Stomach (tissue), 9 donors: ENCODE measurements around the gene REPIN1. TPM values are rescaled to one million over a fixed set of nuclear protein-coding genes. Genes with fewer than 3 reads are reported as not detected.

Source experiments
- DNase-seq, 2 donors: peaks; one replicate each; pipeline versions ENCODE4 v3.0.0 to v3.0.0-alpha.2; 2013 to 2019
- H3K27ac ChIP-seq, 5 donors: fragments of 200-600 bp in 4 of 5; sonication (generic) in 4 of 5; one replicate each; pipeline ENCODE4 v1.5.1; 2013 to 2019; ENCODE audit warnings: mild to moderate bottlenecking in 1 of 5, moderate library complexity in 1 of 5
- H3K27me3 ChIP-seq, 3 donors: fragments of 200-600 bp; sonication (generic); one replicate each; pipeline ENCODE4 v1.5.1; 2017 to 2019; ENCODE audit warnings: mixed run types in 1 of 3
- H3K36me3 ChIP-seq, 4 donors: fragments of 200-600 bp; sonication (generic); 1 replicate in 3 of 4; 2 replicates in 1 of 4; pipeline ENCODE4 v1.5.1; 2016 to 2019
- H3K4me1 ChIP-seq, 4 donors: fragments of 200-600 bp; sonication (generic); one replicate each; pipeline ENCODE4 v1.5.1; 2016 to 2019
- H3K4me3 ChIP-seq, 4 donors: fragments of 200-600 bp; sonication (generic) in 3 of 4; one replicate each; pipeline ENCODE4 v1.5.1; 2016 to 2019; ENCODE audit warnings: mild to moderate bottlenecking in 1 of 4
- H3K9me3 ChIP-seq, 4 donors: fragments of 200-600 bp; sonication (generic); one replicate each; pipeline ENCODE4 v1.5.1; 2016 to 2019
- EP300 ChIP-seq: sonication (generic); formaldehyde crosslinking; IDR thresholded peaks from one replicate; pipeline ENCODE4 v1.6.1; 2017; ENCODE audit warnings: antibody characterized with exemption
- POLR2A ChIP-seq, 4 donors: fragments of 450-650 bp; IDR thresholded peaks; one replicate each; pipeline ENCODE4 v1.6.1; 2016; ENCODE audit warnings: antibody characterized with exemption in 4 of 4, control low read depth in 2 of 4, mild to moderate bottlenecking in 1 of 4, moderate library complexity in 1 of 4
- POLR2AphosphoS5 ChIP-seq, 3 donors: sonication (generic); formaldehyde crosslinking; IDR thresholded peaks; one replicate each; pipeline ENCODE4 v1.6.1; 2016; ENCODE audit warnings: antibody characterized with exemption in 3 of 3
- WGBS, 5 donors: extraction: QIAGEN DNeasy Blood & Tissue Kit in 3 of 5; methylation state at CpG; one replicate each; pipeline versions ENCODE4 v1.1.5 to v1.1.7; 2013 to 2018; 5-methylcytosine and 5-hydroxymethylcytosine counted together
- intact Hi-C: fragments of 100-400 bp; cut with DNase I; formaldehyde crosslinking; loops from one replicate; pipeline ENCODE4 v1.15.1; 2023; ENCODE audit warnings: low total_unique reads
- polyA plus RNA-seq, 3 donors: library from polyadenylated mRNA; stranded (reverse); fragments of 200-250 nt; gene quantifications; one replicate each; pipeline ENCODE4 v1.2.3, GENCODE V29; 2013
- total RNA-seq, 5 donors: library from RNA; depleted of rRNA; stranded (reverse); fragments of >200 nt; gene quantifications; one replicate each; pipeline versions ENCODE4 v1.1.0 to v1.2.3, GENCODE V29; 2014 to 2016
- TF ChIP-seq, protein P1 (sequence below), 7 experiments: fragments of 450-650 bp in 4 of 7; fragments of 200-600 bp in 3 of 7; sonication (generic) in 3 of 7; IDR thresholded peaks; one replicate each; pipeline ENCODE4 v1.5.1; 2016 to 2019; ENCODE audit warnings: antibody characterized with exemption in 7 of 7, control low read depth in 2 of 7, mild to moderate bottlenecking in 1 of 7
- donor health status: healthy with polysubstance abuse.
- donor health status: Bipolar disorder and iron deficiency.
- donor health status: healthy.

REPIN1 gene
- total and polyA plus RNA-seq, 8 donors = 35.9 to 298 (median 49.3) TPM

DNA sequence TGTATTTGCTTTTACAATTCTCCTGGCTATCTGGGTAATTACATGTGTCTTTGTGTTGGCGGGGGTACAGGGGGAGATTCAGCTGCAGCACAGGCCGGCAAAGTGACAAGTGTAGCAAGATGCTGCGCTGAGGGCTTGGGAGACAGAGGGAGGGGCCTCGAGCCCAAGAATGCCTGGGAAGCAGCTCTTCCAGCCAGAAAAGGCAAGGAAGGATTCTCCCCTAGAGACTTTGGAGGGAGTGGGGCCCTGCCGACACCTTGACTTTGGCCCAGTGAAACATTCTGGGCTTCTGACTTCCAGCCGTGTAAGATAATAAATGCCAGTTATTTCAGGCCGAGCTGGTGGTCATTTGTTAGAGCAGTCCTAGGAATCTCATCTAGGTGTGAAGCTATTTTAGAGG, 7.2 kb upstream of the REPIN1 start:
- DNase-seq = peak in 1 of 2 donors; percentile 12
- H3K9me3 ChIP-seq = no peaks in the 10 kb centered on the region
- 73 to 84% (median 78%) methylated on average over 7 of the region's 7 CpGs for WGBS, 5 donors
- peaks cover 0 to 20% (median 3%) of the 10 kb centered on the region in 4 donors for H3K4me1 ChIP-seq
- TF ChIP-seq POLR2A (IDR thresholded peaks at IDR 0.05) (no peak), EP300 (no peak), POLR2AphosphoS5 (IDR thresholded peaks at IDR 0.05) (no peak)
- TF ChIP-seq, protein P1, sequence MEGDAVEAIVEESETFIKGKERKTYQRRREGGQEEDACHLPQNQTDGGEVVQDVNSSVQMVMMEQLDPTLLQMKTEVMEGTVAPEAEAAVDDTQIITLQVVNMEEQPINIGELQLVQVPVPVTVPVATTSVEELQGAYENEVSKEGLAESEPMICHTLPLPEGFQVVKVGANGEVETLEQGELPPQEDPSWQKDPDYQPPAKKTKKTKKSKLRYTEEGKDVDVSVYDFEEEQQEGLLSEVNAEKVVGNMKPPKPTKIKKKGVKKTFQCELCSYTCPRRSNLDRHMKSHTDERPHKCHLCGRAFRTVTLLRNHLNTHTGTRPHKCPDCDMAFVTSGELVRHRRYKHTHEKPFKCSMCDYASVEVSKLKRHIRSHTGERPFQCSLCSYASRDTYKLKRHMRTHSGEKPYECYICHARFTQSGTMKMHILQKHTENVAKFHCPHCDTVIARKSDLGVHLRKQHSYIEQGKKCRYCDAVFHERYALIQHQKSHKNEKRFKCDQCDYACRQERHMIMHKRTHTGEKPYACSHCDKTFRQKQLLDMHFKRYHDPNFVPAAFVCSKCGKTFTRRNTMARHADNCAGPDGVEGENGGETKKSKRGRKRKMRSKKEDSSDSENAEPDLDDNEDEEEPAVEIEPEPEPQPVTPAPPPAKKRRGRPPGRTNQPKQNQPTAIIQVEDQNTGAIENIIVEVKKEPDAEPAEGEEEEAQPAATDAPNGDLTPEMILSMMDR (IDR thresholded peaks at IDR 0.05) = no peak
- intact Hi-C loops = loop anchor here (10.0 kb wide), 1 partner anchor 53 kb away; no protein-coding TSS in a partner anchor
- H3K36me3 ChIP-seq = no peaks in the 10 kb centered on the region
- H3K27me3 ChIP-seq = no peaks in the 10 kb centered on the region
- no peak overlapping the region for H3K4me3 ChIP-seq
- H3K27ac ChIP-seq = no peak overlapping the region

DNA sequence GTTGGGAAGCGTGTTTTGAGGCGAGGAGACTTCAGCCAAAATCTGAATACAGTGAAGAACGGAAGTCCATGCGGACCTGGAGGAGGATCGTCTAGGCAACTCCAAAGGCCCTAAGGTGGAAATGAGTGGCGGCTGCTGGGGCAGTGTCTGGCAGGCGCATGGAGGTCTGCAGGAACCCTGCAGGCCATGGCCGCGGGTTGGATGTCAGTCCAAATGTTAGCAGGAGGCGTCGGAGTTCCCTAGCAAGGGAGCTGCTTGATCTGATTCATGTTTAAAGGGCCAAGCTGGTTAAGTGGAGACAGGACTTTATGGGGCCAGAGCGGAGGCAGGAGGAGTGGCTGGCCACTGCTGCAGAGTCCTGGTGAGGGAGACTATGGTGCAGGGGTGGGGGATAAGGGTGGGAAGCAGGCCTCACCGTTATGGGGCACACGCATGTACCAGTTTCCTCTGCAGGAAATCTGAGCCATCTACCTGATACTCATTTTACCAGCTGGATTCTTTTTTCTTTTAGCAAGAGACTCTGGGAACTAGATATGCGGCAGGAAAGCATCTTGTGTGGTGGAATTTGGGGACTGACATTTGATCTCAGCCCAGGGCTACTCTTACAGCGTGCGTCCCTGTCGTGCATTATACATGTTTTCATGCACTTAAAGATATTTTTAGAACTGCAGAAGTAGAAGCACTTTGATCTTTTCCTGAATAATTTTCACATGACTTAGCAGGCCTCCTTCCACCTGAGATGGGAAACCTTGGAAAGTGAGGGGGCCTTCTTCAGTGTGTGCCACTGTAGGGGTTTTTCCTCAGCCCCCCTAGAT, 6.6 kb upstream of the REPIN1 start:
- WGBS, 5 donors = 78 to 90% (median 87%) methylated on average over 18 of the region's 18 CpGs
- intact Hi-C loops = loop anchor here (10.0 kb wide), 1 partner anchor 53 kb away; no protein-coding TSS in a partner anchor
- Histone ChIP-seq H3K4me3 (no peak overlapping the region), H3K27ac (no peak overlapping the region), H3K36me3 (no peaks in the 10 kb centered on the region), H3K27me3 (no peaks in the 10 kb centered on the region), H3K4me1 (peaks cover 0 to 19% (median 4%) of the 10 kb centered on the region in 4 donors), H3K9me3 (no peaks in the 10 kb centered on the region)
- peak in 1 of 2 donors; percentile 3 for DNase-seq
- TF ChIP-seq EP300 (no peak), POLR2A (IDR thresholded peaks at IDR 0.05) (no peak), POLR2AphosphoS5 (IDR thresholded peaks at IDR 0.05) (no peak)
- TF ChIP-seq, protein P1 (IDR thresholded peaks at IDR 0.05) = no peak

DNA sequence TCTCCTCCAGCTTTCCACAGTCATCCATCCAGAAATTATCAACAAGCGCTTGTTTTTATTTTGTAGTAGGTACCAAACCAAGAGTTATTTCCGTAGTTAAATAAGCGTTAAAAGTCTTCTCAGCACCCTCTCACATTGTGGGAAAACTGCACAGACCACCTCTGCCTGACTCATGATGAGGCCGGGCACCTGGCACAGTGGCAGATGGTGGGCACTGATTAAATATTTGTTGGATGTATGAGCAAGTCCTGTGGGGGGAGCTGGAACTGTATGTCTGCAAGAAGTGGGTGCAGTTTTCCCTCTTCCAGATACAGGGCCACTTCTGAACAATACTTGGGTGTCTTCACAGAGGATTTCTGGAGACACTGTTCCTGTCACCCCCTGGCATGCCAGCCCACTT, 5.3 kb upstream of the REPIN1 start:
- TF ChIP-seq EP300 (no peak), POLR2AphosphoS5 (IDR thresholded peaks at IDR 0.05) (no peak), POLR2A (IDR thresholded peaks at IDR 0.05) (no peak)
- TF ChIP-seq, protein P1 (IDR thresholded peaks at IDR 0.05) = no peak
- peaks cover 9 to 23% (median 12%) of the 10 kb centered on the region in 4 donors for H3K4me1 ChIP-seq
- no peak overlapping the region for H3K4me3 ChIP-seq
- WGBS, 5 donors = 75 to 90% (median 84%) methylated on average over 4 of the region's 4 CpGs
- no peak overlapping the region for H3K27ac ChIP-seq
- H3K36me3 ChIP-seq = no peaks in the 10 kb centered on the region
- no peaks in the 10 kb centered on the region for H3K9me3 ChIP-seq
- intact Hi-C loops = loop anchor here (10.0 kb wide), 1 partner anchor 51 kb away; no protein-coding TSS in a partner anchor
- H3K27me3 ChIP-seq = no peaks in the 10 kb centered on the region
- DNase-seq = peak in 1 of 2 donors; percentile 16

DNA sequence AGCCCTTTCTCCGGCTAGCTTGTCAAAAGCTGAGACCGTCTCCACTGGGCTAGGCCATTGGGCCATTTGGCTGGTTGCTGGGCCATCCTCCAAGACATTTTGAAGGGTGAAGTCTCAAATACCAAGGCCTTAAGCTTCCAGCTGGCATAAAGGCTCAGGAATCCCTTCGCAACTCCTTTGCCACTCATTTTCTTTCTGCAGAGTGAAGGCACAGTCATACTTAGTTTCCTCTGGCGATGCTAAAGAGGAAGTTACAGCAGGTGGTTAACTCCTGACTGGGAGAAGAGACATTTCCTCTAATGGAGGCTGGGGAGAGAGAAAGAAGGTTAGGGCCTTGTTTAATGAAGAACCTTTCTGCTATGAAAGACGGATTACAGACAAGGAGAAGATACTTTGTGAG, 4.8 kb upstream of the REPIN1 start:
- Histone ChIP-seq H3K4me3 (no peak overlapping the region), H3K27me3 (no peaks in the 10 kb centered on the region), H3K4me1 (peaks cover 9 to 23% (median 12%) of the 10 kb centered on the region in 4 donors), H3K9me3 (no peaks in the 10 kb centered on the region), H3K27ac (no peak overlapping the region), H3K36me3 (no peaks in the 10 kb centered on the region)
- 73 to 85% (median 85%) methylated on average over 5 of the region's 5 CpGs for WGBS, 5 donors
- peak in 1 of 2 donors; percentile 27 for DNase-seq
- TF ChIP-seq EP300 (no peak), POLR2AphosphoS5 (IDR thresholded peaks at IDR 0.05) (no peak), POLR2A (IDR thresholded peaks at IDR 0.05) (no peak)
- TF ChIP-seq, protein P1 (IDR thresholded peaks at IDR 0.05) = no peak
- intact Hi-C loops = loop anchor here (10.0 kb wide), 1 partner anchor 51 kb away; no protein-coding TSS in a partner anchor
